Dendritic cell treated with granulocyte-macrophage colony-stimulating factor and Interleukin-4, amounts not matched to agents 40 ng/mL and 50 ng/mL, for 4 days (primary cell): ENCODE results near the gene HMGCS2.

Experiments used
- H3K27ac Mint-ChIP-seq: one replicate; pipeline ENCODE4 v1.8.0; 2022; ENCODE audit warnings: mild to moderate bottlenecking, mixed read lengths
- H3K27me3 Mint-ChIP-seq: one replicate; pipeline ENCODE4 v1.8.0; 2022; ENCODE audit warnings: mild to moderate bottlenecking, mixed read lengths
- H3K36me3 Mint-ChIP-seq: one replicate; pipeline ENCODE4 v1.8.0; 2022; ENCODE audit warnings: low read depth, mixed read lengths
- H3K4me1 Mint-ChIP-seq: one replicate; pipeline ENCODE4 v1.8.0; 2022; ENCODE audit warnings: low read depth, mixed read lengths
- H3K4me3 Mint-ChIP-seq: one replicate; pipeline ENCODE4 v1.8.0; 2022; ENCODE audit warnings: mild to moderate bottlenecking, moderate library complexity, mixed read lengths
- H3K9me3 Mint-ChIP-seq: one replicate; pipeline ENCODE4 v1.8.0; 2022; ENCODE audit warnings: mixed read lengths
- intact Hi-C: fragments of 100-400 bp; cut with micrococcal nuclease; formaldehyde crosslinking; loops from one replicate; pipeline ENCODE4 v1.15.0; 2022

The HMGCS2 gene

DNA sequence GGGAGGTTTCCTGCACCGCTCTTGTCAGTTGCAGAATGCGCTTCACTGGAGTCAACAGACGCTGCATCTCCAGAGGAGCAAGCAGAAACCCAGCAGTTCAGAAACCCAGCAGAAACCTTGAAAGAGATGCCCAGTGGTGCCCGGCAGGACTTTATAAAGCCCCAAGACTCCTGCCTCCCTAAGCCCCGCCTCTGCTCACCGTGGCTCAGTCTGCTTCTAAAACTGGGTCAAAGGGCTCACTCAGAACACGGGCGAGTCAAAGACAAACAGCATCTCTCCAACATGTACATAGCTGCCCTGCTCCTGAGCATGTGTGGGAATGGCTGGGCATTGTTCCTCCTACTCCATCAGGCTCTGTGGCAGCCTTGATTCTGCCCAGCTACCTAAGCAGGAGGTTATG lies at the start of gene HMGCS2:
TSS of gene HMGCS2 (minus strand) at position 128 of the 400 bp plus-strand sequence. CDS start at position 67, 61 bp downstream.
- no peaks in the 10 kb centered on the region for H3K4me1 Mint-ChIP-seq
- no peaks in the 10 kb centered on the region for H3K9me3 Mint-ChIP-seq
- peaks cover 2% of the 10 kb centered on the region for H3K27me3 Mint-ChIP-seq
- H3K36me3 Mint-ChIP-seq: no peaks in the 10 kb centered on the region
- no peak within 1 kb of the TSS for H3K27ac Mint-ChIP-seq
- no peak within 1 kb of the TSS for H3K4me3 Mint-ChIP-seq
- intact Hi-C loops: no loop called here

GRCh38 chr1:119818181-119818580 lies 49.5 kb upstream of the HMGCS2 start:
- Mint-ChIP-seq H3K27me3 (no peaks in the 10 kb centered on the region), H3K36me3 (no peaks in the 10 kb centered on the region), H3K4me3 (no peak overlapping the region), H3K4me1 (no peaks in the 10 kb centered on the region), H3K9me3 (no peaks in the 10 kb centered on the region), H3K27ac (no peak overlapping the region)
- intact Hi-C loops: no loop called here

DNA sequence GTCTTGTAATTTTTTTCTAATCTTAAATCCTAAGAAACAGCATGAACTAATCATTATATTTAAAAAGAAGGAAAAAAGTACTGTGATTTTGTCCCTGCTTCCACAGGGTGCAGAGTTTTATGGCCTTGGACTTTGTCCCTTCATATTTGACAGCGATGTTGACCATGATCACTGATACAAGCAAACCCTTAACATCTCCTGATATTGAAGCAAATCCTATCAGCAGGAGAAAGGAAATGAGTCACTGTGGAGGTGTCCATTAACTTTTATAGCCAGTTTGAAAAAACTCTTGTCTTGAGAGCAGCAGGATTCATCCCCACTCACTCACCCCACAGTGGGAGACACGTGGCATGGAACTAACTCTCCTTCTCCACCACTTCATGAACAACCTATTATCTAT lies 47.7 kb upstream of the HMGCS2 start:
- intact Hi-C loops: no loop called here
- Mint-ChIP-seq H3K27ac (no peak overlapping the region), H3K36me3 (no peaks in the 10 kb centered on the region), H3K27me3 (peaks cover 1% of the 10 kb centered on the region), H3K9me3 (no peaks in the 10 kb centered on the region), H3K4me1 (no peaks in the 10 kb centered on the region), H3K4me3 (no peak overlapping the region)

DNA sequence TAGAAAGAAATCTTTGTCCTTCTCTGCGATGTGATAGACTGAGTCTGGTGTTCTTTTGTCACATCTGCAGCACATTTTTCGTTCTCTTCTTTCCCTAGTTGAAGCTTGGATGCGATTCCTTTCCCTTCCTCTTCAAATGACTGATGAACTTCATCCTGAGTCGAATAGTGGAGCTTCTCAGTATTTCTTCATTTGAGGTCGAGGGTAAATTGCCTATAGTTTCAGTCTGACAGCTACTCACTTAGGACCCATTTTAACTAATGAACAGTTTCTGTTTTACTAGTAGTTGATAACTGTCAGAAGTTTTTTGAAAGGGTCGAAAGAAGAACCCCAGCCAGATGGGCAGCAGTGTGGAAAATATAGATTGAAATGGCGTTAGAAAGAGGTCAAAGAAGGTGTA lies 47.2 kb upstream of the HMGCS2 start:
- H3K27ac Mint-ChIP-seq: no peak overlapping the region
- no peaks in the 10 kb centered on the region for H3K4me1 Mint-ChIP-seq
- H3K27me3 Mint-ChIP-seq: peaks cover 1% of the 10 kb centered on the region
- intact Hi-C loops: no loop called here
- no peak overlapping the region for H3K4me3 Mint-ChIP-seq
- H3K36me3 Mint-ChIP-seq: no peaks in the 10 kb centered on the region
- H3K9me3 Mint-ChIP-seq: no peaks in the 10 kb centered on the region

GRCh38 chr1:119815361-119815760 lies 46.7 kb upstream of the HMGCS2 start:
- no peak overlapping the region for H3K27ac Mint-ChIP-seq
- peaks cover 1% of the 10 kb centered on the region for H3K27me3 Mint-ChIP-seq

DNA sequence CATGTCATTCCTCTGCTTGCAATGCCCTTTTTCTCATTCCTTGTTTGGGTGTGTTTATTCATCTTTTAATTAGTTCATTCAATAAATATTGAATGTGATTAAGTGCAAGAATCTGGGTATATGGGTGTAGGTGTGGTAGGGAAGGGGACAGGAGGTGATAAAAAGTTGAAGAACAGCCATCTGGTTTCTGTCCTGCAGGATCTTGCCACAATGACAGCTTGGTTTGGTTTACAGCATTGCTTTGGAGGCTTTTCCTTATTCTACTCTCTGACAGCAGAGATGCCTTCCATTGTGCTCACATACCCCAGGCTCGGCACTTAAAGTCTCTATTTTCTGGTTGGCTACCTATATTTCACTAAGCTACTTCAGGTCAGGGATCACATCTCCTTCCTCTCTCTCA lies 45.6 kb upstream of the HMGCS2 start:
- H3K27ac Mint-ChIP-seq: no peak overlapping the region
- intact Hi-C loops: no loop called here
- no peaks in the 10 kb centered on the region for H3K4me1 Mint-ChIP-seq
- no peaks in the 10 kb centered on the region for H3K36me3 Mint-ChIP-seq
- H3K4me3 Mint-ChIP-seq: no peak overlapping the region
- H3K9me3 Mint-ChIP-seq: no peaks in the 10 kb centered on the region
- H3K27me3 Mint-ChIP-seq: peaks cover 1% of the 10 kb centered on the region

More at GRCh38 chr1:119815361-119815760, 46.7 kb upstream of the HMGCS2 start:
- no peaks in the 10 kb centered on the region for H3K9me3 Mint-ChIP-seq
- no peaks in the 10 kb centered on the region for H3K4me1 Mint-ChIP-seq
- H3K36me3 Mint-ChIP-seq: no peaks in the 10 kb centered on the region
- intact Hi-C loops: no loop called here
- no peak overlapping the region for H3K4me3 Mint-ChIP-seq

GRCh38 chr1:119811985-119812557 lies 43.4 kb upstream of the HMGCS2 start:
- Mint-ChIP-seq H3K36me3 (no peaks in the 10 kb centered on the region), H3K27ac (no peak overlapping the region), H3K27me3 (peaks cover 6% of the 10 kb centered on the region), H3K4me1 (no peaks in the 10 kb centered on the region), H3K4me3 (no peak overlapping the region), H3K9me3 (no peaks in the 10 kb centered on the region)
- intact Hi-C loops: no loop called here

DNA sequence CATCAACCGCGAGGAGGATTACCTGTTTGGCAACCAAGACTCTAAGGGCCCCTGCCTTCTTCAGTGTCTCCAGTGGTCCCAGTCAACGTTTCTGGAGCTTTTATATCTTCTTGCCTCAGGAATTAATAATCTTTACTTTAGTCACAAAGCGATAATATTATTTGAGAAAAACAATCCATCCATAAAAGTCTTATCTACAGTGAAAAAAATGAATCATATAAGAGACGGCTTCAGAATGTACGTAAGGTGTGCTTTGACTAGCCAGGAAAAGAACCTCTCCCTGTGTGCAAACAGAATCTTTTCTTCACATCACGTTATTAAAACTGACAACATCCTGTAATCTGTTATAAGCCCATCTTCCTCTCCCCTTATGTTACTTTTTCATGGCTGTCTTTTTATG lies 42.7 kb upstream of the HMGCS2 start, which contains the start of gene REG4:
TSS of gene REG4 (minus strand) at position 74 of the 400 bp plus-strand sequence. CDS start 2,691 bp downstream, outside the sequence.
- intact Hi-C loops: no loop called here
- Mint-ChIP-seq H3K27me3 (peaks cover 6% of the 10 kb centered on the region), H3K36me3 (no peaks in the 10 kb centered on the region), H3K27ac (no peak within 1 kb of the TSS), H3K4me3 (no peak within 1 kb of the TSS), H3K4me1 (no peaks in the 10 kb centered on the region), H3K9me3 (no peaks in the 10 kb centered on the region)

GRCh38 chr1:119808972-119809550 lies 40.4 kb upstream of the HMGCS2 start:
- no peak overlapping the region for H3K27ac Mint-ChIP-seq
- H3K9me3 Mint-ChIP-seq: no peaks in the 10 kb centered on the region
- peaks cover 7% of the 10 kb centered on the region for H3K27me3 Mint-ChIP-seq

GRCh38 chr1:119808491-119808890 lies 39.8 kb upstream of the HMGCS2 start:
- Mint-ChIP-seq H3K36me3 (no peaks in the 10 kb centered on the region), H3K4me1 (no peaks in the 10 kb centered on the region), H3K4me3 (no peak overlapping the region), H3K27ac (no peak overlapping the region), H3K27me3 (peaks cover 7% of the 10 kb centered on the region), H3K9me3 (no peaks in the 10 kb centered on the region)
- intact Hi-C loops: loop anchor here (2.0 to 10.0 kb wide), 2 partner anchors 56 to 64 kb away; no protein-coding TSS in a partner anchor

More at GRCh38 chr1:119808972-119809550, 40.4 kb upstream of the HMGCS2 start:
- Mint-ChIP-seq H3K4me3 (no peak overlapping the region), H3K4me1 (no peaks in the 10 kb centered on the region), H3K36me3 (no peaks in the 10 kb centered on the region)
- intact Hi-C loops: loop anchor here (2.0 to 10.0 kb wide), 2 partner anchors 56 to 64 kb away; no protein-coding TSS in a partner anchor

- H3K9me3 Mint-ChIP-seq: no peaks in the 10 kb centered on the region
- intact Hi-C loops: loop anchor here (10.0 kb wide), 1 partner anchor 58 kb away; no protein-coding TSS in a partner anchor
Observed at GRCh38 chr1:119806489-119806888, 37.8 kb upstream of the HMGCS2 start.

GRCh38 chr1:119805746-119806145 lies 37.0 kb upstream of the HMGCS2 start:
- Mint-ChIP-seq H3K4me1 (no peaks in the 10 kb centered on the region), H3K4me3 (no peak overlapping the region), H3K27ac (no peak overlapping the region), H3K36me3 (no peaks in the 10 kb centered on the region), H3K27me3 (peaks cover 6% of the 10 kb centered on the region), H3K9me3 (no peaks in the 10 kb centered on the region)
- intact Hi-C loops: loop anchor here (10.0 kb wide), 1 partner anchor 59 kb away; no protein-coding TSS in a partner anchor

More at GRCh38 chr1:119806489-119806888, 37.8 kb upstream of the HMGCS2 start:
- no peak overlapping the region for H3K27ac Mint-ChIP-seq
- H3K4me1 Mint-ChIP-seq: no peaks in the 10 kb centered on the region
- H3K27me3 Mint-ChIP-seq: peaks cover 6% of the 10 kb centered on the region
- no peaks in the 10 kb centered on the region for H3K36me3 Mint-ChIP-seq
- H3K4me3 Mint-ChIP-seq: no peak overlapping the region

DNA sequence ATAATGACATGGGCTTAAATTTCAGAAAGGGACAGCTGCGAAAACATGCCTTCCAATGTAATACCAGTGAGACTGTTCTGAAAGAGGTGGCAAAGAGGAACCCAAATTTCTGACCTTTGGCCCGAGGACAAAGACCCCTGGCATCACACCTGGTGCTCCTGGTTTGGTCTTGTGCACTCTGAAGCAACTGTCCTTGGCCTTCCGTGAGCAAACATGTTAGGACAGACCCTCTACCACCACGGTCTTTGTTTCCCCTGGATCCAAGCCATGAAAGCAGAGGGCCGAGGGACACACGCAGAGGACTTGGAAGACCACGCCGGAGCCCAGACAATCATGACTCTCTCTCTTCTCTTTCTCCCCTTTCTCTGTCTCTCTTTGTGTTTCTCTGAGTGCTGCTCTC lies 36.5 kb upstream of the HMGCS2 start:
- Mint-ChIP-seq H3K36me3 (no peaks in the 10 kb centered on the region), H3K27ac (no peak overlapping the region), H3K4me1 (no peaks in the 10 kb centered on the region), H3K4me3 (no peak overlapping the region), H3K9me3 (no peaks in the 10 kb centered on the region), H3K27me3 (peaks cover 6% of the 10 kb centered on the region)
- intact Hi-C loops: loop anchor here (10.0 kb wide), 1 partner anchor 60 kb away; no protein-coding TSS in a partner anchor

DNA sequence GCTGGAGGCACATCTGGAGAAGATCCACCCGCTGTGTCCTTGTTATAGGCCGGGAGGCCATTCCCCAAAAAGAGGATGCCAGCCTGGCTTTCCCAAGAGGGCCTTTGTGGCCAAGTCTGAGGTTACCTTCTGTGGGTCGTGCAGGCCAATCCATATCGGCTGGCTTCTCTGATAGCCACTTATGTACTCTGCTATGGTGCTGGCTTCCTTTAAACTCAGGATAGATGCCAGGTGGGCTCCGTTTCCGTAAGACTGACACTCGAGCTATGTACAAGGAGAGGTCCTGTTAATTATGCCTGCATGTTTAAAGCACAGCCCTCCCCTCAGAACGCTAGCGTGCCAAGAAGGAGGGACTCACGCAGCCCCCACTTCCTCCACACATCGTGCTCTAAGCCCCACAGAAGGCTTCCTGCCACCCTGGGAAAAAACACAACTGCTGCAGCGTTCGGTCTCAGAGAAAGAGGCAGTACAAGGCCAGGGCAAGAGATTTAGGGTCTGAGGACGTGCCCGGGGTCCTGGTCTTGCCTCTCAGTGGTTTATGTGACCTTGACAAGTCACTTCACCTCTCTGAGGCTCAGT lies 31.0 kb upstream of the HMGCS2 start:
- no peaks in the 10 kb centered on the region for H3K27me3 Mint-ChIP-seq
- no peaks in the 10 kb centered on the region for H3K36me3 Mint-ChIP-seq
- no peaks in the 10 kb centered on the region for H3K4me1 Mint-ChIP-seq
- no peak overlapping the region for H3K27ac Mint-ChIP-seq
- H3K9me3 Mint-ChIP-seq: no peaks in the 10 kb centered on the region
- H3K4me3 Mint-ChIP-seq: no peak overlapping the region
- intact Hi-C loops: loop anchor here (10.0 kb wide), 1 partner anchor 65 kb away; no protein-coding TSS in a partner anchor
